ENCODE results near the gene PIK3IP1. TPM values are rescaled to one million over a fixed set of nuclear protein-coding genes. Genes with fewer than 3 reads are reported as not detected.

PIK3IP1 gene
- total and polyA plus RNA-seq, 4 donors = 3.1 to 7.8 (median 6.0) TPM

DNA sequence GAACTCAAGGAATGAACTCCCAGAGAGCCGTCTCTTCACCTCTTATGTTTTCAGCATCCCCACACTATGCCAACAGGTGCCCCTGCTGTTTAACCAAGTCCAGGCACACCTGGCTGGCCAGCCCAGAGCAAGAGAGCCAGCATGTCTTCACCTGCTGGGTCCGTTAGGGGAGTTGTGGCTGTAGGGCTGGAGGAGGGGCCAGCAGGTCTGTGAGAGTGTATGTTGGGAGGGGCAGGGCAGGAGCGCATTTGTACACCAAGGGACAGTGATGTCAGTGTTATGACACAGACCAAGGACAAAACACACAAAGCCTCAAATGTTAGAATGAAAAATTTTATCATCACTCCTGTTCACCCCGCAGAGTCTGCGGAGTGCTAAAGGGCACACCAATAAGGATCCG, 48.1 kb upstream of the PIK3IP1 start:
- TF ChIP-seq, protein P1, sequence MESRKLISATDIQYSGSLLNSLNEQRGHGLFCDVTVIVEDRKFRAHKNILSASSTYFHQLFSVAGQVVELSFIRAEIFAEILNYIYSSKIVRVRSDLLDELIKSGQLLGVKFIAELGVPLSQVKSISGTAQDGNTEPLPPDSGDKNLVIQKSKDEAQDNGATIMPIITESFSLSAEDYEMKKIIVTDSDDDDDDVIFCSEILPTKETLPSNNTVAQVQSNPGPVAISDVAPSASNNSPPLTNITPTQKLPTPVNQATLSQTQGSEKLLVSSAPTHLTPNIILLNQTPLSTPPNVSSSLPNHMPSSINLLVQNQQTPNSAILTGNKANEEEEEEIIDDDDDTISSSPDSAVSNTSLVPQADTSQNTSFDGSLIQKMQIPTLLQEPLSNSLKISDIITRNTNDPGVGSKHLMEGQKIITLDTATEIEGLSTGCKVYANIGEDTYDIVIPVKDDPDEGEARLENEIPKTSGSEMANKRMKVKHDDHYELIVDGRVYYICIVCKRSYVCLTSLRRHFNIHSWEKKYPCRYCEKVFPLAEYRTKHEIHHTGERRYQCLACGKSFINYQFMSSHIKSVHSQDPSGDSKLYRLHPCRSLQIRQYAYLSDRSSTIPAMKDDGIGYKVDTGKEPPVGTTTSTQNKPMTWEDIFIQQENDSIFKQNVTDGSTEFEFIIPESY (IDR thresholded peaks at IDR 0.05) = no peak
- TF ChIP-seq RXRA (IDR thresholded peaks at IDR 0.05) = no peak
- TF ChIP-seq JUND (IDR thresholded peaks at IDR 0.05) = no peak
- no peak for TF ChIP-seq HNF4G (IDR thresholded peaks at IDR 0.05)
- TF ChIP-seq YY1 (IDR thresholded peaks at IDR 0.05) = no peak
- TF ChIP-seq, protein P2, sequence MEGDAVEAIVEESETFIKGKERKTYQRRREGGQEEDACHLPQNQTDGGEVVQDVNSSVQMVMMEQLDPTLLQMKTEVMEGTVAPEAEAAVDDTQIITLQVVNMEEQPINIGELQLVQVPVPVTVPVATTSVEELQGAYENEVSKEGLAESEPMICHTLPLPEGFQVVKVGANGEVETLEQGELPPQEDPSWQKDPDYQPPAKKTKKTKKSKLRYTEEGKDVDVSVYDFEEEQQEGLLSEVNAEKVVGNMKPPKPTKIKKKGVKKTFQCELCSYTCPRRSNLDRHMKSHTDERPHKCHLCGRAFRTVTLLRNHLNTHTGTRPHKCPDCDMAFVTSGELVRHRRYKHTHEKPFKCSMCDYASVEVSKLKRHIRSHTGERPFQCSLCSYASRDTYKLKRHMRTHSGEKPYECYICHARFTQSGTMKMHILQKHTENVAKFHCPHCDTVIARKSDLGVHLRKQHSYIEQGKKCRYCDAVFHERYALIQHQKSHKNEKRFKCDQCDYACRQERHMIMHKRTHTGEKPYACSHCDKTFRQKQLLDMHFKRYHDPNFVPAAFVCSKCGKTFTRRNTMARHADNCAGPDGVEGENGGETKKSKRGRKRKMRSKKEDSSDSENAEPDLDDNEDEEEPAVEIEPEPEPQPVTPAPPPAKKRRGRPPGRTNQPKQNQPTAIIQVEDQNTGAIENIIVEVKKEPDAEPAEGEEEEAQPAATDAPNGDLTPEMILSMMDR (IDR thresholded peaks at IDR 0.05; ENCODE audit: low read depth, low read length, missing input control) = no peak
- no peak for TF ChIP-seq GABPA (IDR thresholded peaks at IDR 0.05 in 1 of 2, conservative IDR thresholded peaks at IDR 0.05 in 1 of 2)
- TF ChIP-seq FOXA2 (IDR thresholded peaks at IDR 0.05) = no peak
- TF ChIP-seq EGR1 (IDR thresholded peaks at IDR 0.05; ENCODE audit: low read depth in 2 of 2) = no peak
- no peak for TF ChIP-seq NR2F2 (IDR thresholded peaks at IDR 0.05)
- no peak for TF ChIP-seq RAD21 (IDR thresholded peaks at IDR 0.05)
- TF ChIP-seq, protein P3, sequence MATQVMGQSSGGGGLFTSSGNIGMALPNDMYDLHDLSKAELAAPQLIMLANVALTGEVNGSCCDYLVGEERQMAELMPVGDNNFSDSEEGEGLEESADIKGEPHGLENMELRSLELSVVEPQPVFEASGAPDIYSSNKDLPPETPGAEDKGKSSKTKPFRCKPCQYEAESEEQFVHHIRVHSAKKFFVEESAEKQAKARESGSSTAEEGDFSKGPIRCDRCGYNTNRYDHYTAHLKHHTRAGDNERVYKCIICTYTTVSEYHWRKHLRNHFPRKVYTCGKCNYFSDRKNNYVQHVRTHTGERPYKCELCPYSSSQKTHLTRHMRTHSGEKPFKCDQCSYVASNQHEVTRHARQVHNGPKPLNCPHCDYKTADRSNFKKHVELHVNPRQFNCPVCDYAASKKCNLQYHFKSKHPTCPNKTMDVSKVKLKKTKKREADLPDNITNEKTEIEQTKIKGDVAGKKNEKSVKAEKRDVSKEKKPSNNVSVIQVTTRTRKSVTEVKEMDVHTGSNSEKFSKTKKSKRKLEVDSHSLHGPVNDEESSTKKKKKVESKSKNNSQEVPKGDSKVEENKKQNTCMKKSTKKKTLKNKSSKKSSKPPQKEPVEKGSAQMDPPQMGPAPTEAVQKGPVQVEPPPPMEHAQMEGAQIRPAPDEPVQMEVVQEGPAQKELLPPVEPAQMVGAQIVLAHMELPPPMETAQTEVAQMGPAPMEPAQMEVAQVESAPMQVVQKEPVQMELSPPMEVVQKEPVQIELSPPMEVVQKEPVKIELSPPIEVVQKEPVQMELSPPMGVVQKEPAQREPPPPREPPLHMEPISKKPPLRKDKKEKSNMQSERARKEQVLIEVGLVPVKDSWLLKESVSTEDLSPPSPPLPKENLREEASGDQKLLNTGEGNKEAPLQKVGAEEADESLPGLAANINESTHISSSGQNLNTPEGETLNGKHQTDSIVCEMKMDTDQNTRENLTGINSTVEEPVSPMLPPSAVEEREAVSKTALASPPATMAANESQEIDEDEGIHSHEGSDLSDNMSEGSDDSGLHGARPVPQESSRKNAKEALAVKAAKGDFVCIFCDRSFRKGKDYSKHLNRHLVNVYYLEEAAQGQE (IDR thresholded peaks at IDR 0.05) = no peak
- no peak for TF ChIP-seq SP1 (IDR thresholded peaks at IDR 0.05)
- TF ChIP-seq, protein P4, sequence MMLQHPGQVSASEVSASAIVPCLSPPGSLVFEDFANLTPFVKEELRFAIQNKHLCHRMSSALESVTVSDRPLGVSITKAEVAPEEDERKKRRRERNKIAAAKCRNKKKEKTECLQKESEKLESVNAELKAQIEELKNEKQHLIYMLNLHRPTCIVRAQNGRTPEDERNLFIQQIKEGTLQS (IDR thresholded peaks at IDR 0.05) = no peak
- TF ChIP-seq HNF4A (conservative IDR thresholded peaks at IDR 0.05) = no peak
- TF ChIP-seq TAF1 (conservative IDR thresholded peaks at IDR 0.05) = no peak
- TF ChIP-seq, protein P5, sequence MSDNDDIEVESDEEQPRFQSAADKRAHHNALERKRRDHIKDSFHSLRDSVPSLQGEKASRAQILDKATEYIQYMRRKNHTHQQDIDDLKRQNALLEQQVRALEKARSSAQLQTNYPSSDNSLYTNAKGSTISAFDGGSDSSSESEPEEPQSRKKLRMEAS (IDR thresholded peaks at IDR 0.05) = no peak
- TF ChIP-seq FOXA1 (IDR thresholded peaks at IDR 0.05) = no peak
- 89% methylated on average over 6 of the region's 6 CpGs for WGBS

More for the DNA sequence above, 48.1 kb upstream of the PIK3IP1 start:
- H3K4me1 ChIP-seq (ENCODE audit: control insufficient read depth in 4 of 4, insufficient read depth in 4 of 4, low read length in 3 of 4) = peaks cover 24 to 60% (median 44%) of the 10 kb centered on the region in 4 donors
- no peak for DNase-seq (ENCODE audit: low spot score)
- H3K27ac ChIP-seq (ENCODE audit: low read depth in 1 of 2, low read length in 2 of 2) = no peak overlapping the region
- H3K36me3 ChIP-seq (ENCODE audit: control insufficient read depth in 4 of 4, insufficient read depth in 3 of 4, low read depth in 1 of 4, low read length in 3 of 4) = peaks cover 7 to 29% (median 11%) of the 10 kb centered on the region in 4 donors
- no peak overlapping the region for H3K4me3 ChIP-seq (ENCODE audit: low read depth in 1 of 3, low read length in 3 of 3)
- H3K9ac ChIP-seq (ENCODE audit: low read depth in 1 of 2, low read length in 2 of 2) = no peak overlapping the region
- H3K9me3 ChIP-seq (ENCODE audit: control insufficient read depth in 4 of 4, low read length in 3 of 4) = no peaks in the 10 kb centered on the region
- H3K27me3 ChIP-seq (ENCODE audit: control insufficient read depth in 4 of 4, insufficient read depth in 4 of 4, low read length in 3 of 4) = no peaks in the 10 kb centered on the region
